ENCODE results near the gene UBLCP1. TPM values are rescaled to one million over a fixed set of nuclear protein-coding genes. Genes with fewer than 3 reads are reported as not detected.

Gene UBLCP1
- total and polyA plus RNA-seq, 8 donors = 6.2 to 11.7 (median 10.5) TPM

GRCh38 chr5:159240301-159240870 is 22.7 kb upstream of the UBLCP1 start:
- WGBS, 2 donors = 69 to 85% methylated on average over 4 of the region's 4 CpGs
- no peak for FAIRE-seq
- H3K27me3 ChIP-seq = no peaks in the 10 kb centered on the region
- no peak for TF ChIP-seq CTCF (IDR thresholded peaks at IDR 0.05)
- H3K4me1 ChIP-seq = no peaks in the 10 kb centered on the region
- no peak for DNase-seq
- intact Hi-C loops (cut with DNase I) = no loop called here
- H3K36me3 ChIP-seq = no peaks in the 10 kb centered on the region
- H3K4me3 ChIP-seq = no peak overlapping the region
- no peak overlapping the region for H3K27ac ChIP-seq
- H3K9me3 ChIP-seq = no peaks in the 10 kb centered on the region
- ATAC-seq = no peak

- intact Hi-C loops (cut with DNase I) = no loop called here
- no peaks in the 10 kb centered on the region for H3K4me1 ChIP-seq
- DNase-seq = no peak
- peaks cover 0 to 3% (median 0%) of the 10 kb centered on the region in 4 donors for H3K27me3 ChIP-seq
- no peak for TF ChIP-seq CTCF (IDR thresholded peaks at IDR 0.05)
- no peaks in the 10 kb centered on the region for H3K36me3 ChIP-seq
- FAIRE-seq = no peak
- H3K27ac ChIP-seq = no peak overlapping the region
- 53 to 64% methylated on average over 2 of the region's 2 CpGs for WGBS, 2 donors
- ATAC-seq = no peak
- H3K4me3 ChIP-seq = no peak overlapping the region
- no peaks in the 10 kb centered on the region for H3K9me3 ChIP-seq
Observed at GRCh38 chr5:159241946-159242552, 21.0 kb upstream of the UBLCP1 start.

- no peaks in the 10 kb centered on the region for H3K9me3 ChIP-seq
- no peaks in the 10 kb centered on the region for H3K36me3 ChIP-seq
- 56 to 64% methylated on average over 4 of the region's 4 CpGs for WGBS, 2 donors
- H3K27ac ChIP-seq = no peak overlapping the region
- FAIRE-seq (no peak), DNase-seq (no peak), ATAC-seq (no peak)
- H3K4me3 ChIP-seq = no peak overlapping the region
- peaks cover 0 to 3% (median 1%) of the 10 kb centered on the region in 4 donors for H3K27me3 ChIP-seq
- intact Hi-C loops (cut with DNase I) = no loop called here
- TF ChIP-seq CTCF (IDR thresholded peaks at IDR 0.05) = no peak
- H3K4me1 ChIP-seq = no peaks in the 10 kb centered on the region
Observed at GRCh38 chr5:159242656-159243055, 20.4 kb upstream of the UBLCP1 start.

- H3K27ac ChIP-seq = no peak overlapping the region
- intact Hi-C loops (cut with DNase I) = no loop called here
- peaks cover 0 to 4% (median 2%) of the 10 kb centered on the region in 4 donors for H3K27me3 ChIP-seq
- FAIRE-seq (no peak), DNase-seq (no peak), ATAC-seq (no peak)
- no peaks in the 10 kb centered on the region for H3K4me1 ChIP-seq
- no peaks in the 10 kb centered on the region for H3K9me3 ChIP-seq
- H3K36me3 ChIP-seq = no peaks in the 10 kb centered on the region
- no peak for TF ChIP-seq CTCF (IDR thresholded peaks at IDR 0.05)
- H3K4me3 ChIP-seq = no peak overlapping the region
Observed at GRCh38 chr5:159243385-159243784, 19.7 kb upstream of the UBLCP1 start.

- no peak overlapping the region for H3K27ac ChIP-seq
- TF ChIP-seq CTCF (IDR thresholded peaks at IDR 0.05) = no peak
- FAIRE-seq (no peak), ATAC-seq (no peak), DNase-seq (no peak)
- WGBS, 2 donors = 57 to 67% methylated on average over 3 of the region's 3 CpGs
- no peak overlapping the region for H3K4me3 ChIP-seq
- H3K36me3 ChIP-seq = no peaks in the 10 kb centered on the region
- H3K9me3 ChIP-seq = no peaks in the 10 kb centered on the region
- peaks cover 0 to 4% (median 2%) of the 10 kb centered on the region in 4 donors for H3K27me3 ChIP-seq
- no peaks in the 10 kb centered on the region for H3K4me1 ChIP-seq
- intact Hi-C loops (cut with DNase I) = no loop called here
Observed at GRCh38 chr5:159244163-159244562, 18.9 kb upstream of the UBLCP1 start.
